Fibroblast of lung (primary cell): Measurements from ENCODE around the gene TGIF1. TPM values are rescaled to one million over a fixed set of nuclear protein-coding genes. Genes with fewer than 3 reads are reported as not detected.

Source experiments
- DNase-seq, 2 donors: peaks; one replicate each; pipeline versions ENCODE4 v3.0.0 to v3.0.0-alpha.2; 2010; ENCODE audit warnings: low read depth in 2 of 2
- H2AFZ ChIP-seq: 2 replicates; pipeline ENCODE4 v1.5.1; 2012; ENCODE audit warnings: low read length, control low read depth, inconsistent platforms
- H3K27ac ChIP-seq: 2 replicates; pipeline ENCODE4 v1.5.1; 2011; ENCODE audit warnings: low read length, control low read depth; ENCODE audit not compliant: insufficient read depth
- H3K27me3 ChIP-seq: 2 replicates; pipeline ENCODE4 v1.5.1; 2011; ENCODE audit warnings: mild to moderate bottlenecking, low read length; ENCODE audit not compliant: control insufficient read depth, insufficient read depth
- H3K36me3 ChIP-seq: 2 replicates; pipeline ENCODE4 v1.5.1; 2011; ENCODE audit warnings: low read length; ENCODE audit not compliant: control insufficient read depth, insufficient read depth
- H3K4me1 ChIP-seq: 2 replicates; pipeline ENCODE4 v1.5.1; 2011; ENCODE audit warnings: low read length; ENCODE audit not compliant: control insufficient read depth, insufficient read depth; ENCODE audit errors: extremely low read depth
- H3K4me2 ChIP-seq: 2 replicates; pipeline ENCODE4 v1.5.1; 2011; ENCODE audit warnings: low read length, control low read depth; ENCODE audit not compliant: insufficient read depth; ENCODE audit errors: extremely low read depth
- H3K4me3 ChIP-seq, 4 experiments: fragments of 200-600 bp in 1 of 4; sonication (generic) in 1 of 4; replicated peaks in 1 of 4; 2 replicates each; pipeline ENCODE4 v1.5.1; 2011 to 2016; ENCODE audit warnings: low read length in 4 of 4, low read depth in 3 of 4, mild to moderate bottlenecking in 3 of 4, control low read depth in 2 of 4, inconsistent platforms in 1 of 4, mixed read lengths in 1 of 4; ENCODE audit not compliant: insufficient read depth in 1 of 4; ENCODE audit errors: control extremely low read depth in 1 of 4
- H3K79me2 ChIP-seq: 2 replicates; pipeline ENCODE4 v1.5.1; 2012; ENCODE audit warnings: mild to moderate bottlenecking, low read length, inconsistent platforms; ENCODE audit not compliant: control insufficient read depth, insufficient read depth
- H3K9ac ChIP-seq: 2 replicates; pipeline ENCODE4 v1.5.1; 2011; ENCODE audit warnings: mild to moderate bottlenecking, low read length, control low read depth; ENCODE audit not compliant: insufficient read depth
- H3K9me3 ChIP-seq: 2 replicates; pipeline ENCODE4 v1.5.1; 2012; ENCODE audit warnings: low read depth, low read length; ENCODE audit not compliant: control insufficient read depth, insufficient read depth
- H4K20me1 ChIP-seq: 2 replicates; pipeline ENCODE4 v1.5.1; 2011; ENCODE audit warnings: low read length; ENCODE audit not compliant: control insufficient read depth, insufficient read depth; ENCODE audit errors: extremely low read depth
- CTCF ChIP-seq, 2 donors: IDR thresholded peaks in 1 of 2; conservative IDR thresholded peaks in 1 of 2; 1 replicate in 1 of 2; 2 replicates in 1 of 2; pipeline ENCODE4 v1.5.1; 2011 to 2012; ENCODE audit warnings: low read length in 2 of 2, control low read depth in 1 of 2, inconsistent platforms in 1 of 2, low read depth in 1 of 2, mild to moderate bottlenecking in 1 of 2
- EZH2 ChIP-seq: IDR thresholded peaks from 2 replicates; pipeline ENCODE4 v1.5.1; 2012; ENCODE audit warnings: low read length, control low read depth, mild to moderate bottlenecking; ENCODE audit errors: missing control alignments
- polyA plus RNA-seq, 2 donors: library from polyadenylated mRNA; depleted of rRNA in 1 of 2; stranded (reverse) in 1 of 2; unstranded in 1 of 2; fragments of >200 nt; gene quantifications; 2 replicates each; pipeline ENCODE4 v1.2.1, GENCODE V29; 2011 to 2012; ENCODE audit warnings: missing spikeins in 1 of 2
- total RNA-seq: library from RNA; depleted of rRNA; stranded (reverse); fragments of >200 nt; gene quantifications from 2 replicates; pipeline ENCODE4 v1.2.1, GENCODE V29; 2014

TGIF1 gene
- total and polyA plus RNA-seq, 2 donors (not counting 1 experiment from before 2014, with no cell fraction given) = 64.7 to 157 TPM

- Histone ChIP-seq H3K4me1 (no peaks in the 10 kb centered on the region), H3K9ac (no peak overlapping the region), H3K4me2 (no peak overlapping the region), H3K27me3 (no peaks in the 10 kb centered on the region), H4K20me1 (no peaks in the 10 kb centered on the region), H3K27ac (no peak overlapping the region), H2AFZ (no peak overlapping the region), H3K4me3 (no peak overlapping the region), H3K9me3 (no peaks in the 10 kb centered on the region), H3K36me3 (no peaks in the 10 kb centered on the region), H3K79me2 (no peaks in the 10 kb centered on the region)
- no peak for DNase-seq
- TF ChIP-seq EZH2 (no peak), CTCF (conservative IDR thresholded peaks at IDR 0.05 in 1 of 2, IDR thresholded peaks at IDR 0.05 in 1 of 2; ENCODE audit: low read depth in 1 of 2, low read length in 2 of 2) (no peak)
These were observed 24.5 kb upstream of the TGIF1 start for GRCh38 chr18:3425446-3425845.

- no peak for DNase-seq
- no peak overlapping the region for H3K4me2 ChIP-seq
- H3K79me2 ChIP-seq = no peaks in the 10 kb centered on the region
- H3K4me1 ChIP-seq = no peaks in the 10 kb centered on the region
- H3K9me3 ChIP-seq = no peaks in the 10 kb centered on the region
- TF ChIP-seq CTCF (conservative IDR thresholded peaks at IDR 0.05 in 1 of 2, IDR thresholded peaks at IDR 0.05 in 1 of 2; ENCODE audit: low read depth in 1 of 2, low read length in 2 of 2) (no peak), EZH2 (no peak)
- no peaks in the 10 kb centered on the region for H4K20me1 ChIP-seq
- H3K27me3 ChIP-seq = no peaks in the 10 kb centered on the region
- no peak overlapping the region for H2AFZ ChIP-seq
- no peak overlapping the region for H3K4me3 ChIP-seq
- H3K9ac ChIP-seq = no peak overlapping the region
- H3K36me3 ChIP-seq = no peaks in the 10 kb centered on the region
- no peak overlapping the region for H3K27ac ChIP-seq
These were observed 23.9 kb upstream of the TGIF1 start for GRCh38 chr18:3426074-3426473.

GRCh38 chr18:3427944-3428343, 22.0 kb upstream of the TGIF1 start:
- Histone ChIP-seq H3K27ac (no peak overlapping the region), H2AFZ (no peak overlapping the region), H3K36me3 (no peaks in the 10 kb centered on the region), H3K79me2 (no peaks in the 10 kb centered on the region), H3K27me3 (no peaks in the 10 kb centered on the region), H3K9me3 (no peaks in the 10 kb centered on the region), H3K4me1 (no peaks in the 10 kb centered on the region), H4K20me1 (no peaks in the 10 kb centered on the region), H3K4me2 (no peak overlapping the region), H3K9ac (no peak overlapping the region), H3K4me3 (no peak overlapping the region)
- DNase-seq = no peak
- TF ChIP-seq EZH2 = no peak
- TF ChIP-seq CTCF (conservative IDR thresholded peaks at IDR 0.05 in 1 of 2, IDR thresholded peaks at IDR 0.05 in 1 of 2; ENCODE audit: low read depth in 1 of 2, low read length in 2 of 2) = no peak
